Astrocyte (in vitro differentiated cells and primary cell): ENCODE measurements around the gene CHAF1B. TPM values are rescaled to one million over a fixed set of nuclear protein-coding genes. Genes with fewer than 3 reads are reported as not detected.

ENCODE experiments used
- DNase-seq: peaks from one replicate; pipeline ENCODE4 v3.0.0-alpha.2; 2010; ENCODE audit warnings: low read depth
- FAIRE-seq: peaks from 2 replicates; lab custom pipeline; 2011; peaks lifted over from hg19 to GRCh38; lab: Jason Lieb, UNC
- H2AFZ ChIP-seq: 2 replicates; pipeline ENCODE4 v1.6.0; 2012; ENCODE audit warnings: low read depth, low read length, inconsistent platforms
- H3K27ac ChIP-seq: 2 replicates; pipeline ENCODE4 v1.5.1; 2011; ENCODE audit warnings: low read depth, low read length, inconsistent platforms
- H3K27me3 ChIP-seq: 2 replicates; pipeline ENCODE4 v1.6.0; 2011; ENCODE audit warnings: low read length, inconsistent platforms; ENCODE audit not compliant: insufficient read depth
- H3K36me3 ChIP-seq: 2 replicates; pipeline ENCODE4 v1.5.1; 2011; ENCODE audit warnings: low read length, inconsistent platforms; ENCODE audit not compliant: insufficient read depth
- H3K4me1 ChIP-seq: 2 replicates; pipeline ENCODE4 v1.5.1; 2011; ENCODE audit warnings: low read length, inconsistent platforms; ENCODE audit not compliant: insufficient read depth
- H3K4me2 ChIP-seq: 2 replicates; pipeline ENCODE4 v1.6.0; 2012; ENCODE audit warnings: low read length, inconsistent platforms
- H3K4me3 ChIP-seq: 2 replicates; pipeline ENCODE4 v1.5.1; 2011; ENCODE audit warnings: low read depth, mild to moderate bottlenecking, low read length, inconsistent platforms; ENCODE audit not compliant: insufficient read depth
- H3K79me2 ChIP-seq: 2 replicates; pipeline ENCODE4 v1.6.0; 2012; ENCODE audit warnings: mild to moderate bottlenecking, low read length, inconsistent platforms; ENCODE audit not compliant: insufficient read depth
- H3K9ac ChIP-seq: 2 replicates; pipeline ENCODE4 v1.6.0; 2012; ENCODE audit warnings: mild to moderate bottlenecking, low read length, inconsistent platforms
- H3K9me3 ChIP-seq: 2 replicates; pipeline ENCODE4 v1.5.1; 2012; ENCODE audit warnings: low read depth, mild to moderate bottlenecking, low read length, inconsistent platforms; ENCODE audit not compliant: insufficient read depth
- H4K20me1 ChIP-seq: 2 replicates; pipeline ENCODE4 v1.6.0; 2012; ENCODE audit warnings: low read length, inconsistent platforms; ENCODE audit not compliant: insufficient read depth
- H3K27ac Mint-ChIP-seq: one replicate; pipeline ENCODE4 v1.8.0; 2021; ENCODE audit warnings: mild to moderate bottlenecking, mixed read lengths; ENCODE audit not compliant: unreplicated experiment
- H3K27me3 Mint-ChIP-seq: one replicate; pipeline ENCODE4 v1.8.0; 2021; ENCODE audit warnings: low read depth, mixed read lengths; ENCODE audit not compliant: unreplicated experiment
- H3K36me3 Mint-ChIP-seq: one replicate; pipeline ENCODE4 v1.8.0; 2021; ENCODE audit warnings: low read depth, mixed read lengths; ENCODE audit not compliant: unreplicated experiment
- H3K4me1 Mint-ChIP-seq: one replicate; pipeline ENCODE4 v1.8.0; 2021; ENCODE audit warnings: low read depth, mixed read lengths; ENCODE audit not compliant: unreplicated experiment
- H3K4me3 Mint-ChIP-seq: one replicate; pipeline ENCODE4 v1.8.0; 2021; ENCODE audit warnings: mild to moderate bottlenecking, moderate library complexity, mixed read lengths; ENCODE audit not compliant: unreplicated experiment
- H3K9me3 Mint-ChIP-seq: one replicate; pipeline ENCODE4 v1.8.0; 2021; ENCODE audit warnings: mild to moderate bottlenecking, mixed read lengths; ENCODE audit not compliant: unreplicated experiment
- CTCF ChIP-seq: IDR thresholded peaks from 2 replicates; pipeline ENCODE4 v1.5.1; 2011; ENCODE audit warnings: low read depth, mild to moderate bottlenecking, inconsistent platforms, low read length, moderate library complexity; ENCODE audit not compliant: insufficient read depth
- EZH2 ChIP-seq: IDR thresholded peaks from 2 replicates; pipeline ENCODE4 v1.6.1; 2012; ENCODE audit warnings: mild to moderate bottlenecking, low read length, inconsistent platforms; ENCODE audit not compliant: insufficient read depth
- total RNA-seq: library from RNA; stranded (reverse); gene quantifications from 2 replicates; pipeline ENCODE4 v1.2.1, GENCODE V29; 2021

The CHAF1B gene
- total RNA-seq, 1 donor from 2014 or later: 2.8 TPM

GRCh38 chr21:36415375-36415774 is 30.2 kb downstream of the CHAF1B start:
- no peak overlapping the region for H3K4me3 ChIP-seq
- peaks cover 10% of the 10 kb centered on the region for H3K36me3 ChIP-seq
- Mint-ChIP-seq H3K36me3 (peaks cover 14% of the 10 kb centered on the region), H3K4me3 (no peak overlapping the region), H3K27ac (no peak overlapping the region), H3K4me1 (peaks cover 2% of the 10 kb centered on the region), H3K27me3 (no peaks in the 10 kb centered on the region), H3K9me3 (no peaks in the 10 kb centered on the region)
- H2AFZ ChIP-seq: no peak overlapping the region
- no peak overlapping the region for H3K4me2 ChIP-seq
- no peaks in the 10 kb centered on the region for H3K9me3 ChIP-seq
- H3K9ac ChIP-seq: no peak overlapping the region
- DNase-seq (no peak), FAIRE-seq (no peak)
- H3K79me2 ChIP-seq: no peaks in the 10 kb centered on the region
- H3K27ac ChIP-seq: no peak overlapping the region
- TF ChIP-seq EZH2: no peak
- H4K20me1 ChIP-seq: no peaks in the 10 kb centered on the region
- no peaks in the 10 kb centered on the region for H3K27me3 ChIP-seq
- peaks cover 2% of the 10 kb centered on the region for H3K4me1 ChIP-seq

GRCh38 chr21:36419241-36419640 is 34.0 kb downstream of the CHAF1B start:
- no peak for TF ChIP-seq CTCF
- TF ChIP-seq EZH2: no peak
- Histone ChIP-seq H3K4me2 (no peak overlapping the region), H4K20me1 (no peaks in the 10 kb centered on the region), H3K79me2 (no peaks in the 10 kb centered on the region), H3K36me3 (peaks cover 5% of the 10 kb centered on the region), H3K9ac (no peak overlapping the region), H3K27ac (no peak overlapping the region), H2AFZ (no peak overlapping the region), H3K9me3 (no peaks in the 10 kb centered on the region), H3K4me1 (peaks cover 6% of the 10 kb centered on the region), H3K27me3 (no peaks in the 10 kb centered on the region), H3K4me3 (no peak overlapping the region)
- no peak for DNase-seq
- Mint-ChIP-seq H3K9me3 (no peaks in the 10 kb centered on the region), H3K27me3 (no peaks in the 10 kb centered on the region), H3K27ac (no peak overlapping the region), H3K4me3 (no peak overlapping the region), H3K36me3 (peaks cover 7% of the 10 kb centered on the region), H3K4me1 (peaks cover 5% of the 10 kb centered on the region)
- FAIRE-seq: no peak

DNA sequence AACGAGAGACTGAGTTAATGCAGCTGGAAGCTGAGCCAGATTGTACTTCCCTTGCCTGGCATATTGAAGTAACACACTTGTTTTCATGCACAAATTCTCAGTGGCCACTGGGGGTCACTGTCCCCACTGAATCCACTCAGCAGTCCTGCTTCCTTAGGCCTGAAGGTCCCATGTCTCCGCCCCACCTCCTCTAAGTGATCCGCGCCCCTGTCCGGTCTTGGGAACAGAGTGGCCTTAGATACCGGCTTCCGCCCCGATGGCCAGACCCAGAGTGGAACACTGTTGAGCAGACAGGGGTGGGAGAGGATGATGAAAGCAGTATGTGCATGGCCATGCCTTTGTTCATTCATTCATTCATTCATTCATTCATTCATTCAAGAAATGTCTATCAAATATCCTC is 34.8 kb downstream of the CHAF1B start:
- DNase-seq (peak; percentile 81), FAIRE-seq (no peak)
- Histone ChIP-seq H3K27me3 (no peaks in the 10 kb centered on the region), H2AFZ (no peak overlapping the region), H3K4me1 (peaks cover 6% of the 10 kb centered on the region), H3K36me3 (peaks cover 5% of the 10 kb centered on the region), H3K9ac (no peak overlapping the region), H3K79me2 (no peaks in the 10 kb centered on the region), H3K9me3 (no peaks in the 10 kb centered on the region), H3K27ac (no peak overlapping the region), H3K4me3 (no peak overlapping the region), H4K20me1 (no peaks in the 10 kb centered on the region), H3K4me2 (peak overlapping the region; percentile 63)
- no peak overlapping the region for H3K4me3 Mint-ChIP-seq
- peaks cover 6% of the 10 kb centered on the region for H3K4me1 Mint-ChIP-seq
- H3K27ac Mint-ChIP-seq: peak overlapping the region; percentile 68
- no peak for TF ChIP-seq EZH2
- TF ChIP-seq CTCF: peak; percentile 79
- H3K27me3 Mint-ChIP-seq: no peaks in the 10 kb centered on the region
- H3K36me3 Mint-ChIP-seq: peaks cover 6% of the 10 kb centered on the region
- no peaks in the 10 kb centered on the region for H3K9me3 Mint-ChIP-seq
